IMR-90 (cell line): Measurements from ENCODE around the gene SLC4A4. TPM values are rescaled to one million over a fixed set of nuclear protein-coding genes. Genes with fewer than 3 reads are reported as not detected.

Experiments
- ATAC-seq: fragments of 200-7000 bp; cut with Tn5 transposase; 2 replicates; pipeline ENCODE4 v1.9.1; 2020; ENCODE audit warnings: low read depth, mild to moderate bottlenecking, moderate library complexity
- BruUV-seq: library from RNA; stranded (reverse); fragments of 400-500 nt; replicated peaks from 2 replicates; lab custom pipeline; 2021; lab: Mats Ljungman, UMichigan
- CTCF ChIA-PET: fragments of 300-600 bp; formaldehyde crosslinking; extraction: SDS; loops from one replicate; lab custom pipeline; 2021; ENCODE audit warnings: antibody characterized with exemption; lab: Yijun Ruan, JAX
- POLR2A ChIA-PET: fragments of 300-600 bp; sonication (Branson Sonifier 250); formaldehyde crosslinking; loops from one replicate; lab custom pipeline; 2022; ENCODE audit warnings: antibody characterized with exemption; ENCODE audit not compliant: unreplicated experiment; lab: Charles Lee
- DNase-seq: peaks from one replicate; pipeline ENCODE4 v3.0.0; 2013
- H2AFZ ChIP-seq: replicated peaks from 2 replicates; pipeline ENCODE3; 2013; ENCODE audit warnings: low read length, mild to moderate bottlenecking; ENCODE audit not compliant: poor library complexity
- H2AK5ac ChIP-seq: 2 replicates; pipeline ENCODE4 v1.6.1; 2013; ENCODE audit warnings: low read depth, low read length, inconsistent platforms
- H2AK9ac ChIP-seq: replicated peaks from 2 replicates; pipeline ENCODE3; 2013; ENCODE audit warnings: mild to moderate bottlenecking, low read depth, low read length, moderate library complexity; ENCODE audit not compliant: poor library complexity
- H2BK120ac ChIP-seq: 2 replicates; pipeline ENCODE4 v1.6.1; 2013; ENCODE audit warnings: low read depth, low read length, inconsistent platforms
- H2BK15ac ChIP-seq: 3 replicates; pipeline ENCODE4 v1.6.1; 2013; ENCODE audit warnings: low read depth, low read length, inconsistent platforms
- H2BK20ac ChIP-seq: 2 replicates; pipeline ENCODE4 v1.6.1; 2013; ENCODE audit warnings: low read depth, mild to moderate bottlenecking, inconsistent platforms, low read length, moderate library complexity
- H2BK5ac ChIP-seq: 2 replicates; pipeline ENCODE4 v1.6.1; 2013; ENCODE audit warnings: mild to moderate bottlenecking, low read depth, low read length, inconsistent platforms; ENCODE audit not compliant: poor library complexity, severe bottlenecking
- H3K14ac ChIP-seq: replicated peaks from 2 replicates; pipeline ENCODE4 v1.6.1; 2013; ENCODE audit warnings: low read depth, low read length, inconsistent platforms
- H3K18ac ChIP-seq: 2 replicates; pipeline ENCODE4 v1.6.1; 2013; ENCODE audit warnings: low read depth, low read length, control low read depth
- H3K23ac ChIP-seq: 2 replicates; pipeline ENCODE4 v1.6.1; 2013; ENCODE audit warnings: low read depth, low read length, inconsistent platforms
- H3K27ac ChIP-seq: 2 replicates; pipeline ENCODE4 v1.5.1; 2013; ENCODE audit warnings: mild to moderate bottlenecking, control low read depth, low read length; ENCODE audit not compliant: insufficient read depth
- H3K27me3 ChIP-seq: 2 replicates; pipeline ENCODE4 v1.6.1; 2013; ENCODE audit warnings: low read length; ENCODE audit not compliant: control insufficient read depth, insufficient read depth
- H3K36me3 ChIP-seq: 2 replicates; pipeline ENCODE4 v1.6.1; 2013; ENCODE audit warnings: low read length, mixed read lengths; ENCODE audit not compliant: control insufficient read depth, insufficient read depth
- H3K4ac ChIP-seq: 2 replicates; pipeline ENCODE4 v1.6.1; 2013; ENCODE audit warnings: low read depth, low read length, inconsistent platforms
- H3K4me1 ChIP-seq: 2 replicates; pipeline ENCODE4 v1.6.1; 2013; ENCODE audit warnings: low read length, mixed read lengths; ENCODE audit not compliant: control insufficient read depth, insufficient read depth
- H3K4me2 ChIP-seq: 2 replicates; pipeline ENCODE4 v1.6.1; 2013; ENCODE audit warnings: low read depth, mild to moderate bottlenecking, control low read depth, low read length, moderate library complexity
- H3K4me3 ChIP-seq: 2 replicates; pipeline ENCODE4 v1.5.1; 2013; ENCODE audit warnings: low read depth, mild to moderate bottlenecking, control low read depth, low read length, moderate library complexity; ENCODE audit not compliant: insufficient read depth
- H3K56ac ChIP-seq: 2 replicates; pipeline ENCODE4 v1.6.1; 2013; ENCODE audit warnings: low read length, inconsistent platforms; ENCODE audit not compliant: insufficient read depth; ENCODE audit errors: extremely low read depth
- H3K79me1 ChIP-seq, 2 experiments: 2 replicates each; pipeline ENCODE4 v1.6.1; 2013; ENCODE audit warnings: low read length in 2 of 2, inconsistent platforms in 1 of 2, low read depth in 1 of 2
- H3K9ac ChIP-seq: 2 replicates; pipeline ENCODE4 v1.6.1; 2013; ENCODE audit warnings: low read depth, low read length, control low read depth
- H3K9me1 ChIP-seq: 2 replicates; pipeline ENCODE4 v1.6.1; 2013; ENCODE audit warnings: low read length, inconsistent platforms; ENCODE audit not compliant: insufficient read depth
- H3K9me3 ChIP-seq: 2 replicates; pipeline ENCODE4 v1.6.1; 2013; ENCODE audit warnings: low read length; ENCODE audit not compliant: control insufficient read depth, insufficient read depth
- H4K20me1 ChIP-seq: 2 replicates; pipeline ENCODE4 v1.6.1; 2013; ENCODE audit warnings: low read length, inconsistent platforms; ENCODE audit not compliant: insufficient read depth
- H4K5ac ChIP-seq: 2 replicates; pipeline ENCODE4 v1.6.1; 2013; ENCODE audit warnings: mild to moderate bottlenecking, low read depth, low read length, control low read depth
- H4K8ac ChIP-seq, 2 experiments: 2 replicates each; pipeline ENCODE4 v1.6.1; 2013; ENCODE audit warnings: low read depth in 2 of 2, low read length in 2 of 2, control low read depth in 1 of 2, inconsistent platforms in 1 of 2
- H4K91ac ChIP-seq: 2 replicates; pipeline ENCODE4 v1.6.1; 2013; ENCODE audit warnings: low read depth, low read length, inconsistent platforms; ENCODE audit not compliant: insufficient read depth
- BHLHE40 ChIP-seq: fragments of 150-350 bp; IDR thresholded peaks from 2 replicates; pipeline ENCODE4 v1.6.1; 2016; ENCODE audit warnings: mild to moderate bottlenecking, low read depth, low read length
- CEBPB ChIP-seq: IDR thresholded peaks from 2 replicates; pipeline ENCODE4 v1.6.1; 2012; ENCODE audit warnings: low read depth, low read length, improper control_type of control experiment
- ELK1 ChIP-seq: fragments of 150-350 bp; IDR thresholded peaks from 2 replicates; pipeline ENCODE4 v1.6.1; 2016; ENCODE audit warnings: low read depth, mild to moderate bottlenecking, low read length, moderate library complexity, borderline replicate concordance
- RAD21 ChIP-seq: IDR thresholded peaks from 2 replicates; pipeline ENCODE4 v1.6.1; 2012; ENCODE audit warnings: low read length, improper control_type of control experiment
- RCOR1 ChIP-seq: IDR thresholded peaks from 2 replicates; pipeline ENCODE4 v1.6.1; 2012; ENCODE audit warnings: mild to moderate bottlenecking, low read length, improper control_type of control experiment; ENCODE audit not compliant: insufficient replicate concordance
- WGBS, 2 experiments: methylation state at CpG; one replicate each; pipeline versions ENCODE4 v1.1.5 to v1.1.7; 2013; ENCODE audit warnings: missing lambda C conversion rate in 2 of 2; ENCODE audit not compliant: insufficient read length in 1 of 2; ENCODE audit errors: extremely low coverage in 2 of 2; 5-methylcytosine and 5-hydroxymethylcytosine counted together
- dilution Hi-C: fragments of 300-500 bp; cut with HindIII; formaldehyde crosslinking; loops from one replicate; pipeline ENCODE4 v1.14.3; 2018; ENCODE audit warnings: low sequenced_read_pairs; ENCODE audit not compliant: unreplicated experiment
- in situ Hi-C: fragments of 300-500 bp; cut with MboI; formaldehyde crosslinking; loops from 3 replicates; pipeline ENCODE4 v1.14.3; 2019; ENCODE audit warnings: low sequenced_read_pairs, inconsistent platforms, mixed read lengths
- intact Hi-C: fragments of 100-400 bp; cut with micrococcal nuclease; formaldehyde crosslinking; loops from 2 replicates; pipeline ENCODE4 v1.10.0; 2022
- polyA plus RNA-seq, 3 experiments: library from polyadenylated mRNA; depleted of rRNA; stranded (reverse); fragments of >200 nt; gene quantifications; 2 replicates each; pipeline ENCODE4 v1.2.3, GENCODE V29; 2012; ENCODE audit warnings: low replicate concordance in 1 of 3
- total RNA-seq: library from RNA; depleted of rRNA; stranded (reverse); fragments of >200 nt; gene quantifications from 2 replicates; pipeline ENCODE4 v1.2.3, GENCODE V29; 2012

The SLC4A4 gene
- total and polyA plus RNA-seq, 2 of the 4 experiments (the other 2 are of a cell fraction), result 5.6 to 16.8 TPM

GRCh38 chr4:71564775-71565174 is 226.0 kb downstream of the SLC4A4 start:
- no CpG with 5 or more reads among the region's 2 CpGs for WGBS, 2 experiments
- in situ Hi-C loops (loop anchor here (25.0 kb wide), 3 partner anchors 527 to 927 kb away; partner anchors contain the start of gene ENAM), dilution Hi-C loops (no loop called here), intact Hi-C loops (no loop called here)
- Histone ChIP-seq H2AK9ac (no peak overlapping the region), H2BK15ac (no peak overlapping the region), H2AK5ac (no peak overlapping the region), H3K79me1 (no peaks in the 10 kb centered on the region), H3K27me3 (no peaks in the 10 kb centered on the region), H4K20me1 (no peaks in the 10 kb centered on the region), H2BK20ac (no peak overlapping the region), H3K36me3 (peaks cover 25% of the 10 kb centered on the region), H4K8ac (no peak overlapping the region), H2BK5ac (no peak overlapping the region), H3K9me1 (peaks cover 2% of the 10 kb centered on the region; the same call in 1 of the 2 replicates), H3K4me1 (peaks cover 3% of the 10 kb centered on the region; the same call in 1 of the 2 replicates), H3K4me2 (no peak overlapping the region), H2AFZ (no peak overlapping the region), H3K18ac (no peak overlapping the region), H3K9me3 (no peaks in the 10 kb centered on the region), H3K27ac (no peak overlapping the region), H3K23ac (no peak overlapping the region), H4K91ac (no peak overlapping the region), H2BK120ac (no peak overlapping the region), H3K56ac (no peak overlapping the region), H3K4ac (no peak overlapping the region), H4K5ac (no peak overlapping the region), H3K4me3 (no peak overlapping the region), H3K9ac (no peak overlapping the region), H3K14ac (no peak overlapping the region)
- DNase-seq (no peak), ATAC-seq (no peak)
- ChIA-PET CTCF (interaction anchor here (0.7 kb wide), 1 partner anchor 137 kb away, joined by 7 read pairs; no protein-coding TSS in a partner anchor), POLR2A (interaction anchor here (0.7 kb wide), 1 partner anchor 807 kb away, joined by 3 read pairs; no protein-coding TSS in a partner anchor)
- TF ChIP-seq CEBPB, result no peak
- no peak for TF ChIP-seq RAD21
- no peak for TF ChIP-seq ELK1
- TF ChIP-seq RCOR1, result no peak
- TF ChIP-seq BHLHE40, result no peak
- no TSS peak for BruUV-seq
